HG03135 (cell line): ENCODE measurements around the gene SF1.

Source experiments
- ATAC-seq: cut with Tn5 transposase; IDR thresholded peaks from one replicate; pipeline ENCODE4 v1.9.1; 2021; ENCODE audit warnings: mild to moderate bottlenecking, moderate library complexity; ENCODE audit not compliant: unreplicated experiment

The SF1 gene

GRCh38 chr11:64714666-64715065, 63.7 kb downstream of the SF1 start:
- ATAC-seq = no peak
